ENCODE data around the gene NKTR.
"Not testable (repeated sequence)": the region's sequence is repeated elsewhere in the genome, so short reads cannot be mapped to it uniquely, and the experiment has no call there.

NKTR gene

DNA sequence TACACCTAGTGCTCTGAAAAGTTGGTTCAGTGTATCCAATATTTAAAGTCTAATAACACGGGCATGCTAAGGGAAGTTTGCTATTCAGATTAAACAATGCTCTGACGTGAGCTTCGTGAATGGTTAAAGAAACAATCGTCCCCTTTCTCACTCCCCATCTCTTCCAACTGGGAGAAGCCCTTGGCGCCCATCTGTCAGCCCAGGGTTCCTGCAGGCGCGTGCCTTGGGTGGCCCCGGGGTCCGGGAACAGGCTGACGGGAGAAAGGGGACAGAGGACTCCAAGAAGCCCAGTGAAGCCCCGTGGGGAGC lies 19.1 kb upstream of the NKTR start:
- Histone ChIP-seq H3K4me3 (ENCODE audit: low read length) (peak overlapping the region; percentile 96), H3K4me1 (ENCODE audit: control insufficient read depth, insufficient read depth, low read length) (peaks cover 13% of the 10 kb centered on the region), H3K4me2 (ENCODE audit: low read length) (peak overlapping the region; percentile 83), H3K36me3 (ENCODE audit: insufficient read depth, low read length) (no peaks in the 10 kb centered on the region), H3K27me3 (ENCODE audit: control insufficient read depth, insufficient read depth, low read length) (no peaks in the 10 kb centered on the region), H3K9ac (ENCODE audit: low read depth, low read length) (peak overlapping the region; percentile 93), H3K9me3 (replicated peaks; ENCODE audit: low read length) (no peaks in the 10 kb centered on the region)

DNA sequence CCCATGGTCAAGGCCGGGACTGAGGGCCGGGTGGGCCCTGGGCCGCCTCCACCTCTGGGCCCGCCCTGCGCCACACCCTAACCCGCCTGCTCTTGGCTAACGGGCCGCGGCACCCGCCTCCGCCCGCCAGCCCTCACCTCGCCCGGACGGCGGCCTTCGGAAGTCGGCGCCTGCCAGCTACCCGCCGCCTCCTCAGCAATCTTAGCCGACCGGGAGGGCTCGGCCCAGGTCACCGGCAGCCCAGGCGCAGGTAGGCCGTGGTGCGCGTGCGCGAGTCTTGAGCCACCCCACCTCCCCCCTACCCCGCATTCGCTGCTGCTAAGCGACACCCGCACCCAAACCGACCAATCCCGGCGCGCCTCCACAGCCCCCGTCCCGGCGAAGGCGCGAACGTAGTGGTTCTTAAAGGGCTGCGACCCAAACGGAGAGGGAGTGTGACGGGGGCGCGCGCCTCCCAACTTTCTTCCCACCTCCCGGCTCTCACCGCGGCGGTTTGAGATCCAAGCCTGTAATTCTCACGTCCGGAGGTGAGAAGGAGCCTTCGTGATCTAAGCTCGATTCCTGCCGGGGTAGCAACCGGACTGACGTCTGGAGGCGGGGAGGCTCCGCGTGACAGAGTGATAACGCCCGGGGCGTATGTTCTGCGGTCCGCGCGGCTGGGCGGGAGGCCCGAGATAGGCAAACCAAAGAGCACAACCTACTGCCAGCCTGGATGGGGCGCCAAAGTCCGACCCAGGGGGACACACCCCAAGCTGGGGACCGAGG lies 18.6 kb upstream of the NKTR start, which contains the start of gene SEC22C:
TSS of gene SEC22C (minus strand) at position 259 of the 765 bp plus-strand sequence. CDS start 12,921 bp downstream, outside the sequence.
- Histone ChIP-seq H3K36me3 (ENCODE audit: insufficient read depth, low read length) (no peaks in the 10 kb centered on the region), H3K9ac (ENCODE audit: low read depth, low read length) (peak within 1 kb of the TSS; percentile 93), H3K9me3 (replicated peaks; ENCODE audit: low read length) (no peaks in the 10 kb centered on the region), H3K4me2 (ENCODE audit: low read length) (peak within 1 kb of the TSS; percentile 83), H3K4me1 (ENCODE audit: control insufficient read depth, insufficient read depth, low read length) (peaks cover 13% of the 10 kb centered on the region), H3K4me3 (ENCODE audit: low read length) (peak within 1 kb of the TSS; percentile 96), H3K27me3 (ENCODE audit: control insufficient read depth, insufficient read depth, low read length) (no peaks in the 10 kb centered on the region)

DNA sequence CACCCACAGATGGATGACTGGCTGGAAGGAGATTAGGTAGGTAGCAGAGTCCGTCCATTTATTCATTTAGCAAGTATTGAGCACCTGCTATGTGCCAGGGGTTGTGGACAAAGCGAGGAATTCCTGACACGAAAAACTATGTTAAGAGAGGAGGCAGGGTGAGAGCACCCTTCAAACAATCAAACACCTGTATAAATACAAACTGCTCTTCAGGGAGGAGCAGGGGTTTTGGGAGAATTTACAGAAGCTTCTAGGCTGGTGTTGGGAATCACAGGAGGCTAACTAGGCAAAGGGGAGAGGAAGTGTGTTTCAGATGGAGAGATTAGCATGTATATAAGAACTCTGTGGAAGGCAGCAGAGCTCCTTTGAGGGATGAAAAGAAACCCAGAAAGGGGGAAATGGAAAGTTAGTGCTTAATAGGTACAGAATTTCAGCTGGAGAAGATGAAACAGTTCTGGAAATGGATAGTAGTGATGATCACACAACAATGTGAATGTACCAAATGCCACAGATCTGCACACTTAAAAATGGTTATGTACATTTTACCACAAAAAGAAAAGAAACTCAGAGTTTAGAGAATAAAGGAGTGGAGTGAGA lies 17.9 kb upstream of the NKTR start:
- no peaks in the 10 kb centered on the region for H3K36me3 ChIP-seq (ENCODE audit: insufficient read depth, low read length)
- H3K9ac ChIP-seq (ENCODE audit: low read depth, low read length): peak overlapping the region; percentile 93
- H3K27me3 ChIP-seq (ENCODE audit: control insufficient read depth, insufficient read depth, low read length): no peaks in the 10 kb centered on the region
- peak overlapping the region; percentile 83 for H3K4me2 ChIP-seq (ENCODE audit: low read length)
- H3K4me1 ChIP-seq (ENCODE audit: control insufficient read depth, insufficient read depth, low read length): peaks cover 13% of the 10 kb centered on the region
- no peaks in the 10 kb centered on the region for H3K9me3 ChIP-seq (replicated peaks; ENCODE audit: low read length)
- H3K4me3 ChIP-seq (ENCODE audit: low read length): peak overlapping the region; percentile 96

- peaks cover 14% of the 10 kb centered on the region for H3K4me1 ChIP-seq (ENCODE audit: control insufficient read depth, insufficient read depth, low read length)
- no peaks in the 10 kb centered on the region for H3K9me3 ChIP-seq (replicated peaks; ENCODE audit: low read length)
- no peak overlapping the region for H3K9ac ChIP-seq (ENCODE audit: low read depth, low read length)
- H3K4me3 ChIP-seq (ENCODE audit: low read length): no peak overlapping the region
- H3K36me3 ChIP-seq (ENCODE audit: insufficient read depth, low read length): peaks cover 8% of the 10 kb centered on the region
- H3K27me3 ChIP-seq (ENCODE audit: control insufficient read depth, insufficient read depth, low read length): no peaks in the 10 kb centered on the region
- H3K4me2 ChIP-seq (ENCODE audit: low read length): no peak overlapping the region
These were observed 11.9 kb upstream of the NKTR start for GRCh38 chr3:42588625-42589024.

DNA sequence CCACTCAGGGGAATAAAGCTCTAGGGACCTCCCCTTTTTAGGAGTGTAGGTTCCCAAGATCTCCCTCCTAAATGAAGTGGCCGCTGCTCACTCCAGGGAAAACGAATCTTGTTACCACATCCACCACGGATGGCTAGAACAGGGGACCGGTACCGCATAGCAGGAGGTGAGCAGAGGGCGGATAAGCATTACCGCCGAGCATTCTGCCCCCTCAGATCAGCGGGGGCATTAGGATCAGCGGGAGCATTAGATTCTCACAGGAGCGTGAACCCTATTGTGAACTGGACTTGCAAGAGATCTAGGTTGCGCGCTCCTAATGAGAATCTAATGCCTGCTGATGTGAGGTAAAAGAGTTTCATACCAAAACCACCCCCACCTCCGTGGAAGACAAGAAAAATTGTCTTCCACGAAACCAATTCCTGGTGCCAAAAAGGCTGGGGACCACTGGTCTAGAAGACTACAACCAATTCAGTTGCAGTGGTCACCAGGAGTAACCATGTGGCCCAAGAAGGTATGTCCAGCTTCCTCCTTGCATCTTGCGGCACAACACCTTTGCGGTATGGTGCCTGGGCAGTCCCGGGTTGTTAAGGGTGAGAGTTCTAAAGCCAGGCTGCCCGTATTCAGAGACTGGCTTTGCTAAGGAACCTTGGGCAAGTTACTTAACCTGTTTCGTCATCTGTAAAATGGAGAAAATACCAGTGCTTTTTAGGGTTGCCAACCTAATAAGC lies 10.9 kb upstream of the NKTR start:
- Histone ChIP-seq H3K27me3 (ENCODE audit: control insufficient read depth, insufficient read depth, low read length) (no peaks in the 10 kb centered on the region), H3K9ac (ENCODE audit: low read depth, low read length) (peak overlapping the region; percentile 74), H3K36me3 (ENCODE audit: insufficient read depth, low read length) (peaks cover 17% of the 10 kb centered on the region), H3K9me3 (replicated peaks; ENCODE audit: low read length) (no peaks in the 10 kb centered on the region), H3K4me3 (ENCODE audit: low read length) (peak overlapping the region; percentile 82), H3K4me1 (ENCODE audit: control insufficient read depth, insufficient read depth, low read length) (peaks cover 14% of the 10 kb centered on the region), H3K4me2 (ENCODE audit: low read length) (peak overlapping the region; percentile 90)

DNA sequence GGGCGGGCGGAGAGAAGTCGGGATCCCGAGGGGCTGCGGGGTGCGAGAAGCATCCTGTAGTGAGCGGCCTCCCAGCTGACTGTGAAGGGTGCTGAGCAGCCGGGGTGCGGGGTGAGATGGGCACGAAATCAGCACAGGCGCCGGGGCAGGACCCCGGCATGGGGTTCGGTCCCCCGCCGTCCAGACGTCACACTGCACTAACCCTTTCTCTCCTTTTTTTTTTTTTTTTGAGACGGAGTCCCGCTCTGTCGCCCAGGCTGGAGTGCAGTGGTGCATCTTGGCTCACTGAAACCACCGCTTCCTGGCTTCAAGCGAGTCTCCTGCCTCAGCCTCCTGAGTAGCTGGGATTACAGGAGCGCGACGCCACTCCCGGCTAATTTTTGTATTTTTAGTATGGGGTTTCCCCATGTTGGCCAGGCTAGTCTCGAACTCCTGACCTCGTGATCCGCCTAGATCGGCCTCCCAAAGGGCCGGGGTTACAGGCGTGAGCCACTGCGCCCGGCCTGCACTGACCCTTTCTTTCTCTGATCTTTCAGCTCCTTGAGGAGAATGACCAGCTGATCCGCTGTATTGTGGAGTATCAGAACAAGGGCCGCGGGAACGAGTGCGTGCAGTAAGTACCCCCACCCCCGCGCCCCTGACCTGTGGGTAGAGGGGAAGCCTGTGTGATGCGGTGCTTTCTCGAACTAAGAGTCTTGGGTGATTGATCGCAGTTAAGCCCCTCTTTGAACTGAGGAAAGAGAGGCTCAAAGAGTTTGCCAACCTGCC lies 9.3 kb upstream of the NKTR start:
- H3K9me3 ChIP-seq (replicated peaks; ENCODE audit: low read length): no peaks in the 10 kb centered on the region
- peaks cover 14% of the 10 kb centered on the region for H3K4me1 ChIP-seq (ENCODE audit: control insufficient read depth, insufficient read depth, low read length)
- H3K4me3 ChIP-seq (ENCODE audit: low read length): peak overlapping the region; percentile 82
- H3K27me3 ChIP-seq (ENCODE audit: control insufficient read depth, insufficient read depth, low read length): no peaks in the 10 kb centered on the region
- peaks cover 29% of the 10 kb centered on the region for H3K36me3 ChIP-seq (ENCODE audit: insufficient read depth, low read length)
- H3K4me2 ChIP-seq (ENCODE audit: low read length): peak overlapping the region; percentile 95
- peak overlapping the region; percentile 85 for H3K9ac ChIP-seq (ENCODE audit: low read depth, low read length)

GRCh38 chr3:42591811-42592210 lies 8.7 kb upstream of the NKTR start:
- Histone ChIP-seq H3K4me3 (ENCODE audit: low read length) (peak overlapping the region; percentile 82), H3K9me3 (replicated peaks; ENCODE audit: low read length) (no peaks in the 10 kb centered on the region), H3K4me1 (ENCODE audit: control insufficient read depth, insufficient read depth, low read length) (peaks cover 14% of the 10 kb centered on the region), H3K4me2 (ENCODE audit: low read length) (peak overlapping the region; percentile 95), H3K36me3 (ENCODE audit: insufficient read depth, low read length) (peaks cover 36% of the 10 kb centered on the region), H3K27me3 (ENCODE audit: control insufficient read depth, insufficient read depth, low read length) (no peaks in the 10 kb centered on the region), H3K9ac (ENCODE audit: low read depth, low read length) (peak overlapping the region; percentile 85)

DNA sequence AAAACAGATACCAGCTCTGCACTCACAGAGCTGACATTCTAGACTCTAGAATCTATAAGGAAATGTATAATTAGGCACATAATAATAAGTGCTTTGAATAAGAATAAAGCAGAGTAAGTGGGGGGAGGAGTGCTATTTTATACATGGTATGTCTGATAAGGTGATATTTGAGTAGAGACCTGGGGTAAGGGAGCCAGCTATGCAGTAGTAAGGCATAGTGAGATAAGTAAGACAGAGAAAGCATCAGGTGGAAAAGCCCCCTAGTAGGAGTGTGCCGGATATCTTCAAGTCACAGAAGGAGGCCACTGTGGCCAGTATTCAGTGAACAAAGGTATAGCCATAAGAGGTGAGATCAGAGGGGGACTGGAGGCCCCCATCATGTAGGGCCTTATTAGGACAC lies 6.9 kb upstream of the NKTR start:
- Histone ChIP-seq H3K36me3 (ENCODE audit: insufficient read depth, low read length) (peaks cover 38% of the 10 kb centered on the region), H3K4me2 (ENCODE audit: low read length) (no peak overlapping the region), H3K9ac (ENCODE audit: low read depth, low read length) (no peak overlapping the region), H3K9me3 (replicated peaks; ENCODE audit: low read length) (no peaks in the 10 kb centered on the region), H3K4me1 (ENCODE audit: control insufficient read depth, insufficient read depth, low read length) (peaks cover 14% of the 10 kb centered on the region), H3K27me3 (ENCODE audit: control insufficient read depth, insufficient read depth, low read length) (no peaks in the 10 kb centered on the region), H3K4me3 (ENCODE audit: low read length) (no peak overlapping the region)

- Histone ChIP-seq H3K9ac (ENCODE audit: low read depth, low read length) (no peak overlapping the region), H3K27me3 (ENCODE audit: control insufficient read depth, insufficient read depth, low read length) (no peaks in the 10 kb centered on the region), H3K9me3 (replicated peaks; ENCODE audit: low read length) (no peaks in the 10 kb centered on the region), H3K4me2 (ENCODE audit: low read length) (no peak overlapping the region), H3K4me3 (ENCODE audit: low read length) (no peak overlapping the region), H3K4me1 (ENCODE audit: control insufficient read depth, insufficient read depth, low read length) (peaks cover 13% of the 10 kb centered on the region), H3K36me3 (ENCODE audit: insufficient read depth, low read length) (peaks cover 38% of the 10 kb centered on the region)
These were observed 4.8 kb upstream of the NKTR start for GRCh38 chr3:42595682-42596081.

- H3K27me3 ChIP-seq (ENCODE audit: control insufficient read depth, insufficient read depth, low read length); H3K9ac ChIP-seq (ENCODE audit: low read depth, low read length); H3K9me3 ChIP-seq (replicated peaks; ENCODE audit: low read length); H3K4me2 ChIP-seq (ENCODE audit: low read length); H3K4me1 ChIP-seq (ENCODE audit: control insufficient read depth, insufficient read depth, low read length); H3K4me3 ChIP-seq (ENCODE audit: low read length): not testable (repeated sequence)
- peaks cover 38% of the 10 kb centered on the region for H3K36me3 ChIP-seq (ENCODE audit: insufficient read depth, low read length)
These were observed 3.4 kb upstream of the NKTR start for GRCh38 chr3:42597098-42597497.

Measured in skeletal muscle satellite cell (primary cell).